ENCODE data around the gene TFAP2C. TPM values are rescaled to one million over a fixed set of nuclear protein-coding genes. Genes with fewer than 3 reads are reported as not detected.
A peak's percentile ranks its signal among the peaks of the same experiment; 100 is the strongest.

Gene TFAP2C
- total RNA-seq, result 1 to 10 TPM in 1 of 2 donors, under 1 TPM in 1; 0.57 to 1.3 TPM

- no peaks in the 10 kb centered on the region for H3K9me3 ChIP-seq
- peak; percentile 86 for DNase-seq
- H3K9ac ChIP-seq (ENCODE audit: low read depth in 2 of 2, low read length in 2 of 2), result peak within 1 kb of the TSS; percentile 51 to 60
- no peak within 1 kb of the TSS for H3K27ac ChIP-seq
- H3K4me1 ChIP-seq, result peaks cover 10% of the 10 kb centered on the region
- no peak for TF ChIP-seq CTCF (IDR thresholded peaks at IDR 0.05)
- H3K4me3 ChIP-seq, result peak within 1 kb of the TSS; percentile 46
- no peaks in the 10 kb centered on the region for H3K36me3 ChIP-seq
- H3K27me3 ChIP-seq, result peaks cover 64% of the 10 kb centered on the region
- intact Hi-C loops (cut with DNase I), result no loop called here
Observed at GRCh38 chr20:56628873-56629463, at the start of gene TFAP2C. Gene TFAP2C, plus strand, starts transcription at chr20:56629306. Its CDS starts 239 bp downstream, at chr20:56629545.

GRCh38 chr20:56580226-56580625 lies 48.9 kb upstream of the TFAP2C start:
- DNase-seq, result no peak

GRCh38 chr20:56581701-56582100 lies 47.4 kb upstream of the TFAP2C start:
- no peak overlapping the region for H3K27ac ChIP-seq
- intact Hi-C loops (cut with DNase I), result no loop called here
- H3K4me1 ChIP-seq, result no peaks in the 10 kb centered on the region
- H3K27me3 ChIP-seq, result no peaks in the 10 kb centered on the region
- no peak overlapping the region for H3K9ac ChIP-seq (ENCODE audit: low read depth in 2 of 2, low read length in 2 of 2)
- H3K4me3 ChIP-seq, result no peak overlapping the region
- no peaks in the 10 kb centered on the region for H3K36me3 ChIP-seq
- DNase-seq, result no peak
- TF ChIP-seq CTCF (IDR thresholded peaks at IDR 0.05), result no peak
- H3K9me3 ChIP-seq, result no peaks in the 10 kb centered on the region

More at GRCh38 chr20:56580226-56580625, 48.9 kb upstream of the TFAP2C start:
- Histone ChIP-seq H3K9me3 (no peaks in the 10 kb centered on the region), H3K9ac (ENCODE audit: low read depth in 2 of 2, low read length in 2 of 2) (no peak overlapping the region), H3K4me1 (no peaks in the 10 kb centered on the region), H3K27ac (no peak overlapping the region), H3K4me3 (no peak overlapping the region), H3K36me3 (no peaks in the 10 kb centered on the region), H3K27me3 (no peaks in the 10 kb centered on the region)
- intact Hi-C loops (cut with DNase I), result no loop called here
- TF ChIP-seq CTCF (IDR thresholded peaks at IDR 0.05), result no peak

- no peak overlapping the region for H3K27ac ChIP-seq
- H3K27me3 ChIP-seq, result no peaks in the 10 kb centered on the region
- H3K9ac ChIP-seq (ENCODE audit: low read depth in 2 of 2, low read length in 2 of 2), result no peak overlapping the region
- H3K36me3 ChIP-seq, result no peaks in the 10 kb centered on the region
- no peak for TF ChIP-seq CTCF (IDR thresholded peaks at IDR 0.05)
- no peaks in the 10 kb centered on the region for H3K9me3 ChIP-seq
- H3K4me3 ChIP-seq, result no peak overlapping the region
- intact Hi-C loops (cut with DNase I), result no loop called here
- no peak for DNase-seq
- no peaks in the 10 kb centered on the region for H3K4me1 ChIP-seq
Observed at GRCh38 chr20:56582542-56582941, 46.6 kb upstream of the TFAP2C start.

- no peaks in the 10 kb centered on the region for H3K36me3 ChIP-seq
- intact Hi-C loops (cut with DNase I), result no loop called here
Observed at GRCh38 chr20:56584916-56585315, 44.2 kb upstream of the TFAP2C start.

More at GRCh38 chr20:56584916-56585315, 44.2 kb upstream of the TFAP2C start:
- DNase-seq, result no peak
- Histone ChIP-seq H3K9me3 (no peaks in the 10 kb centered on the region), H3K27me3 (no peaks in the 10 kb centered on the region), H3K27ac (no peak overlapping the region), H3K9ac (ENCODE audit: low read depth in 2 of 2, low read length in 2 of 2) (no peak overlapping the region), H3K4me3 (no peak overlapping the region), H3K4me1 (no peaks in the 10 kb centered on the region)
- TF ChIP-seq CTCF (IDR thresholded peaks at IDR 0.05), result no peak
